Colonic mucosa (tissue), 4 donors: ENCODE results near the gene EVI5. TPM values are rescaled to one million over a fixed set of nuclear protein-coding genes. Genes with fewer than 3 reads are reported as not detected.

ENCODE experiments used
- DNase-seq: peaks from one replicate; pipeline ENCODE4 v3.0.0-alpha.2; 2020
- H3K27ac ChIP-seq: fragments of 200-600 bp; one replicate; pipeline ENCODE4 v1.8.0; 2021
- H3K27me3 ChIP-seq: fragments of 200-600 bp; one replicate; pipeline ENCODE4 v1.8.0; 2021
- H3K36me3 ChIP-seq: fragments of 200-600 bp; one replicate; pipeline ENCODE4 v1.8.0; 2021
- H3K4me1 ChIP-seq: fragments of 200-600 bp; one replicate; pipeline ENCODE4 v1.8.0; 2021; ENCODE audit warnings: mild to moderate bottlenecking
- H3K4me3 ChIP-seq: fragments of 200-600 bp; one replicate; pipeline ENCODE4 v1.8.0; 2021
- H3K9ac ChIP-seq, 2 donors: one replicate each; pipeline ENCODE4 v1.7.0; 2013; ENCODE audit warnings: control low read depth in 2 of 2, low read depth in 2 of 2, low read length in 2 of 2
- H3K9me3 ChIP-seq: fragments of 200-600 bp; one replicate; pipeline ENCODE4 v1.8.0; 2021
- intact Hi-C: fragments of 100-400 bp; cut with DNase I; formaldehyde crosslinking; loops from one replicate; pipeline ENCODE4 v1.14.1; 2022
- total RNA-seq, 2 donors: library from RNA; stranded (reverse); fragmentation: NEBNext Ultra II Directional in 1 of 2; extraction: Animal tissue kit (Norgen Biotek cat#: 25700) in 1 of 2; gene quantifications; one replicate each; pipeline ENCODE4 v1.2.1, GENCODE V29; 2021
- TF ChIP-seq, protein P1 (sequence below): fragments of 200-600 bp; IDR thresholded peaks from one replicate; pipeline ENCODE4 v1.8.0; 2022; ENCODE audit warnings: antibody characterized with exemption, mild to moderate bottlenecking
- donor health status: healthy.
- donor health status: DM: no; HTN: no; CAD: no.
- donor health status: DM: no; HTN: no; CAD: no.

Gene EVI5
- total RNA-seq, 2 donors from 2014 or later = 23.9 to 29.0 TPM

DNA sequence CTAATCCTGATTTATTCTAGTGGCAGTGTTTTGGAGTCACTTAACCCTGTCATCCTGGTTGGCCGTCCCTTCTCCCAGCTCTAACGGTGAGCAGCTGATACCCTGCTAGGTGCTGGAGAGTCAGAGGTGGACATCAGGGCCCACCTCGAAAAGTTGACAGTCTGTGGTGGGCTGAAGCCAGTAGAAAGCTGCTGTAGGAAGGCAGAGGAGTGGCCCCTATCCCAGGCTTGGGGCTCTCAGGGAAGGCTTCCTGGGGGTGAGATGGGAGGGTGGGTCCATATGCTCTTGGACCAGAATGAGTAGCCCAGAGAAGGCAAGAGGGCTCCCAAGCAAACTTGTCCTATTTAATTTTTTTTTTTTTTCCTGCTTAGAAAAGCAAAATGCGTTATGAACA lies 46.5 kb upstream of the EVI5 start:
- Histone ChIP-seq H3K27ac (no peak overlapping the region), H3K36me3 (no peaks in the 10 kb centered on the region), H3K4me1 (peaks cover 10% of the 10 kb centered on the region), H3K4me3 (no peak overlapping the region), H3K9me3 (no peaks in the 10 kb centered on the region), H3K27me3 (no peaks in the 10 kb centered on the region), H3K9ac (no peak overlapping the region)
- no peak for DNase-seq
- TF ChIP-seq, protein P1, sequence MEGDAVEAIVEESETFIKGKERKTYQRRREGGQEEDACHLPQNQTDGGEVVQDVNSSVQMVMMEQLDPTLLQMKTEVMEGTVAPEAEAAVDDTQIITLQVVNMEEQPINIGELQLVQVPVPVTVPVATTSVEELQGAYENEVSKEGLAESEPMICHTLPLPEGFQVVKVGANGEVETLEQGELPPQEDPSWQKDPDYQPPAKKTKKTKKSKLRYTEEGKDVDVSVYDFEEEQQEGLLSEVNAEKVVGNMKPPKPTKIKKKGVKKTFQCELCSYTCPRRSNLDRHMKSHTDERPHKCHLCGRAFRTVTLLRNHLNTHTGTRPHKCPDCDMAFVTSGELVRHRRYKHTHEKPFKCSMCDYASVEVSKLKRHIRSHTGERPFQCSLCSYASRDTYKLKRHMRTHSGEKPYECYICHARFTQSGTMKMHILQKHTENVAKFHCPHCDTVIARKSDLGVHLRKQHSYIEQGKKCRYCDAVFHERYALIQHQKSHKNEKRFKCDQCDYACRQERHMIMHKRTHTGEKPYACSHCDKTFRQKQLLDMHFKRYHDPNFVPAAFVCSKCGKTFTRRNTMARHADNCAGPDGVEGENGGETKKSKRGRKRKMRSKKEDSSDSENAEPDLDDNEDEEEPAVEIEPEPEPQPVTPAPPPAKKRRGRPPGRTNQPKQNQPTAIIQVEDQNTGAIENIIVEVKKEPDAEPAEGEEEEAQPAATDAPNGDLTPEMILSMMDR = no peak
- intact Hi-C loops = no loop called here

GRCh38 chr1:92826792-92827191 lies 41.9 kb upstream of the EVI5 start:
- Histone ChIP-seq H3K27me3 (no peaks in the 10 kb centered on the region), H3K9me3 (no peaks in the 10 kb centered on the region), H3K4me3 (no peak overlapping the region), H3K36me3 (no peaks in the 10 kb centered on the region), H3K4me1 (no peaks in the 10 kb centered on the region), H3K9ac (no peak overlapping the region), H3K27ac (no peak overlapping the region)
- intact Hi-C loops = no loop called here
- DNase-seq = no peak
- TF ChIP-seq, protein P1 = no peak

- Histone ChIP-seq H3K36me3 (no peaks in the 10 kb centered on the region), H3K9ac (no peak overlapping the region), H3K4me1 (no peaks in the 10 kb centered on the region), H3K27me3 (no peaks in the 10 kb centered on the region), H3K9me3 (no peaks in the 10 kb centered on the region), H3K4me3 (no peak overlapping the region), H3K27ac (no peak overlapping the region)
- no peak for DNase-seq
- TF ChIP-seq, protein P1 = no peak
- intact Hi-C loops = no loop called here
These were observed 38.0 kb upstream of the EVI5 start for GRCh38 chr1:92822879-92823278.

DNA sequence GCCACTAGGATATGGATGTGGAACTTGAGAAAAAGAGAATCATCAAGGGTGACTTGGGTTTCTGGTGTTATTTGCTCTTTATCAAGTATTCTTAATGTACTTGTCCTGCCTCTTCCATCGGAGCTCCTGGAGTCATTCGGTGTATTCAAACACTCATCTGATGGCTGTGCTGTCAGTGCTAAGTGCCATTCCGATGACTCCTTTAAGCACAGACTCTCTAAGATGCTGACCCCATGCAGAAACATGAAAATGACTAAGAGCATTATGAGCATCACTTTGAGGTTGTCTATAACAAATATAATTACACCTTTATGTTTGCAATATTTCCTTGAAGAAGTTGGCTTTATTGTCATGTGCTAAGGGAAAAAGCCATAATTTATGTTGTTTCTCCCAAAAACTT lies 35.6 kb upstream of the EVI5 start:
- Histone ChIP-seq H3K4me1 (no peaks in the 10 kb centered on the region), H3K36me3 (no peaks in the 10 kb centered on the region), H3K9me3 (no peaks in the 10 kb centered on the region), H3K27me3 (no peaks in the 10 kb centered on the region), H3K9ac (no peak overlapping the region), H3K4me3 (no peak overlapping the region), H3K27ac (no peak overlapping the region)
- DNase-seq = no peak
- intact Hi-C loops = no loop called here
- TF ChIP-seq, protein P1 = no peak

GRCh38 chr1:92820024-92820423 lies 35.1 kb upstream of the EVI5 start:
- no peak overlapping the region for H3K27ac ChIP-seq
- no peaks in the 10 kb centered on the region for H3K27me3 ChIP-seq
- H3K4me3 ChIP-seq = no peak overlapping the region
- TF ChIP-seq, protein P1 = no peak
- DNase-seq = no peak
- H3K4me1 ChIP-seq = no peaks in the 10 kb centered on the region
- no peaks in the 10 kb centered on the region for H3K9me3 ChIP-seq
- intact Hi-C loops = no loop called here
- no peak overlapping the region for H3K9ac ChIP-seq
- H3K36me3 ChIP-seq = no peaks in the 10 kb centered on the region
